Measurements from ENCODE around the gene FRAS1.

DNA sequence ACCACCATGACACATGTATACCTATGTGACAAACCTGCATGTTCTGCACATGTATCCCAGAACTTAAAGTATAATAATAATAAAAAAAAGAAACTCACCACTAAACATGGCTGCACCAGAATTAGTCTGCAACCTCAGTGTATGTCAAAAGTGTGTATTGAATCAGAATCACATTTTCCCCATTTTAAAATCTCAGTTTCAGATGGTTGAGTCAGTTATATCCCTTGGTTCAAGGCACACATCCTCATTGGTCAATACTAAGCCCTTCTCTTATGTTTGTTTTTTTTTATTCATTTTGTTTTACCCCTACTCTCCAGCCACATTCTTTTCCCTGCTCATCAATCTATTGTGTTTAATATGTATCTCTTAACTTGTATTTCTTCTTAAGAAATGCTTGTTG lies 436.6 kb downstream of the FRAS1 start:
- TF ChIP-seq, protein P1, sequence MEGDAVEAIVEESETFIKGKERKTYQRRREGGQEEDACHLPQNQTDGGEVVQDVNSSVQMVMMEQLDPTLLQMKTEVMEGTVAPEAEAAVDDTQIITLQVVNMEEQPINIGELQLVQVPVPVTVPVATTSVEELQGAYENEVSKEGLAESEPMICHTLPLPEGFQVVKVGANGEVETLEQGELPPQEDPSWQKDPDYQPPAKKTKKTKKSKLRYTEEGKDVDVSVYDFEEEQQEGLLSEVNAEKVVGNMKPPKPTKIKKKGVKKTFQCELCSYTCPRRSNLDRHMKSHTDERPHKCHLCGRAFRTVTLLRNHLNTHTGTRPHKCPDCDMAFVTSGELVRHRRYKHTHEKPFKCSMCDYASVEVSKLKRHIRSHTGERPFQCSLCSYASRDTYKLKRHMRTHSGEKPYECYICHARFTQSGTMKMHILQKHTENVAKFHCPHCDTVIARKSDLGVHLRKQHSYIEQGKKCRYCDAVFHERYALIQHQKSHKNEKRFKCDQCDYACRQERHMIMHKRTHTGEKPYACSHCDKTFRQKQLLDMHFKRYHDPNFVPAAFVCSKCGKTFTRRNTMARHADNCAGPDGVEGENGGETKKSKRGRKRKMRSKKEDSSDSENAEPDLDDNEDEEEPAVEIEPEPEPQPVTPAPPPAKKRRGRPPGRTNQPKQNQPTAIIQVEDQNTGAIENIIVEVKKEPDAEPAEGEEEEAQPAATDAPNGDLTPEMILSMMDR (IDR thresholded peaks at IDR 0.05): no peak
- no peak for TF ChIP-seq POLR2A (IDR thresholded peaks at IDR 0.05)

All from right lobe of liver (tissue), 4 donors.